HepG2 (cell line): Measurements from ENCODE around the gene TMBIM6. TPM values are rescaled to one million over a fixed set of nuclear protein-coding genes. Genes with fewer than 3 reads are reported as not detected.

Experiments
- BORCS8-MEF2B ChIP-seq: sonication (generic); formaldehyde crosslinking; IDR thresholded peaks from 2 replicates; pipeline ENCODE4 v1.8.0; 2022; ENCODE audit warnings: mild to moderate bottlenecking, missing genetic modification reagents
- CBX2 ChIP-seq, 2 experiments: fragments of 200-600 bp in 1 of 2; sonication (generic); formaldehyde crosslinking in 1 of 2; IDR thresholded peaks; 2 replicates each; pipeline versions ENCODE4 v1.7.0 to v1.8.1; 2018 to 2022; ENCODE audit warnings: low read depth in 2 of 2, low read length in 1 of 2, mild to moderate bottlenecking in 1 of 2, missing genetic modification reagents in 1 of 2
- CTCF ChIP-seq: sonication (generic); formaldehyde crosslinking; IDR thresholded peaks from 2 replicates; pipeline ENCODE4 v1.5.0; 2020; ENCODE audit warnings: mild to moderate bottlenecking, missing genetic modification reagents, moderate library complexity
- DNMT3B ChIP-seq: conservative IDR thresholded peaks from 2 replicates; pipeline ENCODE4 v1.6.1; 2016; ENCODE audit warnings: missing biosample characterization, control low read depth
- GMEB2 ChIP-seq: IDR thresholded peaks from 2 replicates; pipeline ENCODE4 v1.6.1; 2016; ENCODE audit warnings: missing biosample characterization, missing genetic modification reagents, low read depth
- HNRNPUL1 ChIP-seq: fragments of 200-400 bp; formaldehyde crosslinking; IDR thresholded peaks from 2 replicates; pipeline ENCODE4 v1.6.1; 2017; ENCODE audit warnings: low read depth, mild to moderate bottlenecking, low read length, moderate library complexity
- JDP2 ChIP-seq: sonication (generic); formaldehyde crosslinking; IDR thresholded peaks from 2 replicates; pipeline ENCODE4 v1.8.1; 2022; ENCODE audit warnings: missing genetic modification reagents, borderline replicate concordance
- KDM2A ChIP-seq: sonication (generic); formaldehyde crosslinking; IDR thresholded peaks from 2 replicates; pipeline ENCODE4 v1.4.0; 2020; ENCODE audit warnings: low read depth, missing genetic modification reagents, borderline replicate concordance
- KDM4B ChIP-seq: sonication (generic); formaldehyde crosslinking; IDR thresholded peaks from 2 replicates; pipeline ENCODE4 v1.4.0; 2020; ENCODE audit warnings: missing genetic modification reagents
- MAFK ChIP-seq, 2 experiments: IDR thresholded peaks in 1 of 2; conservative IDR thresholded peaks in 1 of 2; 2 replicates each; pipeline ENCODE4 v1.6.1; 2011; ENCODE audit warnings: improper control_type of control experiment in 2 of 2, low read length in 2 of 2
- MBD4 ChIP-seq: IDR thresholded peaks from 2 replicates; pipeline ENCODE4 v1.6.1; 2012; ENCODE audit warnings: low read length, inconsistent platforms, borderline replicate concordance
- NBN ChIP-seq: fragments of 450-650 bp; conservative IDR thresholded peaks from 2 replicates; pipeline ENCODE4 v1.6.1; 2017
- SIX4 ChIP-seq: sonication (generic); formaldehyde crosslinking; IDR thresholded peaks from 2 replicates; pipeline ENCODE4 v1.4.0; 2020; ENCODE audit warnings: missing genetic modification reagents
- ZBTB3 ChIP-seq: sonication (generic); formaldehyde crosslinking; IDR thresholded peaks from 2 replicates; pipeline ENCODE4 v1.4.0; 2020; ENCODE audit warnings: low read depth, mild to moderate bottlenecking, moderate library complexity, missing genetic modification reagents, borderline replicate concordance
- ZFY ChIP-seq: sonication (generic); formaldehyde crosslinking; IDR thresholded peaks from 2 replicates; pipeline ENCODE4 v1.4.0; 2020; ENCODE audit warnings: missing genetic modification reagents
- ZIK1 ChIP-seq: sonication (generic); formaldehyde crosslinking; IDR thresholded peaks from 2 replicates; pipeline ENCODE4 v1.5.0; 2020; ENCODE audit warnings: mild to moderate bottlenecking, low read depth, missing genetic modification reagents, borderline replicate concordance
- ZNF24 ChIP-seq: fragments of 450-650 bp; IDR thresholded peaks from 2 replicates; pipeline ENCODE4 v1.6.1; 2017; ENCODE audit warnings: antibody characterized with exemption, mild to moderate bottlenecking
- ZNF382 ChIP-seq: sonication (generic); formaldehyde crosslinking; IDR thresholded peaks from 2 replicates; pipeline ENCODE4 v1.5.0; 2020; ENCODE audit warnings: missing genetic modification reagents, mild to moderate bottlenecking, borderline replicate concordance
- ZNF441 ChIP-seq: sonication (generic); formaldehyde crosslinking; IDR thresholded peaks from 2 replicates; pipeline ENCODE4 v1.7.0; 2021; ENCODE audit warnings: missing genetic modification reagents, borderline replicate concordance
- ZNF569 ChIP-seq: sonication (generic); formaldehyde crosslinking; IDR thresholded peaks from 2 replicates; pipeline ENCODE4 v1.5.0; 2020; ENCODE audit warnings: mild to moderate bottlenecking, missing genetic modification reagents, moderate library complexity, borderline replicate concordance
- ZNF572 ChIP-seq: sonication (generic); formaldehyde crosslinking; IDR thresholded peaks from 2 replicates; pipeline ENCODE4 v1.5.1; 2020; ENCODE audit warnings: mild to moderate bottlenecking, missing genetic modification reagents
- ZNF777 ChIP-seq: sonication (generic); formaldehyde crosslinking; IDR thresholded peaks from 2 replicates; pipeline ENCODE4 v1.4.0; 2020; ENCODE audit warnings: missing genetic modification reagents
- polyA plus RNA-seq, 8 experiments: library from polyadenylated mRNA; depleted of rRNA in 3 of 8; stranded (reverse) in 7 of 8; unstranded in 1 of 8; fragments of >200 nt; fragmentation: Illumina TruSeq in 4 of 8; extraction: Trizol in 4 of 8; gene quantifications; 2 replicates each; pipeline versions ENCODE4 v1.2.1 to v1.2.3, GENCODE V29; 2011 to 2016; ENCODE audit warnings: low read depth in 4 of 8, missing spikeins in 1 of 8, mixed read lengths in 1 of 8; ENCODE audit not compliant: insufficient read depth in 1 of 8
- total RNA-seq, 5 experiments: library from RNA; depleted of rRNA; stranded (reverse); fragments of >200 nt; fragmentation: Illumina TruSeq; extraction: Trizol; gene quantifications; 2 replicates each; pipeline ENCODE4 v1.2.3, GENCODE V29; 2016; ENCODE audit warnings: low read depth in 1 of 5
- TF ChIP-seq, protein P1 (sequence below): sonication (generic); formaldehyde crosslinking; IDR thresholded peaks from 2 replicates; pipeline ENCODE4 v1.5.0; 2020; ENCODE audit warnings: mild to moderate bottlenecking, missing genetic modification reagents
- TF ChIP-seq, protein P2 (sequence below), 2 experiments: fragments of 450-650 bp in 1 of 2; sonication (generic) in 1 of 2; formaldehyde crosslinking; IDR thresholded peaks; 2 replicates each; pipeline versions ENCODE4 v1.5.0 to v1.8.0; 2020 to 2022; ENCODE audit warnings: mild to moderate bottlenecking in 1 of 2, missing genetic modification reagents in 1 of 2

Gene TMBIM6
- total and polyA plus RNA-seq, 2 of the 13 experiments (the other 11 are each of a cell fraction or from before 2014, with no cell fraction given) = 412 to 468 TPM

DNA sequence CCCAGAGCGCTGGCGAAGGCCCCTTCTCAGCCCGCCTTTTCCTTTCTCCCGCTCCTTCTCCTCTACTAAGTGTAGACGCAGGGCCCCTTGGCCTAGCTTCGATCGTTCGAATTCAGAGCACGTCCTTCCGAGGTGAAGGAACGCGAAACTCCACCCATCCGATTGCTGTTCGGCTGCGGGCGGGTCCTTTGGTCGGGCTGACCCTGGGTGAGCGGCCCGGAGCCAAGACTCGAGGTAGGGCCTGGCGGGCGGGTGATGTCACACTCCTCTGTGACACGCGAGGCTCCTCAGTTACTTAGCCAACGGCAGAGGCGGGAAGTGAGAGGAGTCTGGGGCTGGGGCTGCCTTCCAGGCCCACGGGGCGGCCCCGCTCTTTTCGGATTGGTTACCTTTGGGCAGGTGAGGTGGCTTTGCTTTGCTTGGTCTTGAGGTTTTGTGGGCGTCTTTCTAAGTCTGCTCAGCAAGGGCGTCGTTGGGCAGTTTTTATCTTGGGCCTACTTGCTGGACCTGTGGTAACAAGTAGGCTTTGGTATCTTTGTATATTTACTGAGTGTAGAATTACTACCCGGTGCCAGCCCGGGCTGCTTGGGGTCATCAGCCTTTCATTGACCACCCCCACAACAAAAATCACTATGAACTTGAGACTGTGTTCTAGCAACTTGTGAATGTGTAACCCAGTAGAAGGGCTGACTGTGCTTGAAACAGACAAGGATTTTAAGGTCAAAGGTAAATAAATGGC, 694 bp downstream of the TMBIM6 start (continued):
- TF ChIP-seq ZNF382 (CRISPR knock-in tag) = no peak
- TF ChIP-seq ZBTB3 (CRISPR knock-in tag) = 0 out of 2 replicates have a peak, but pooled peaks have one; percentile 74
- TF ChIP-seq KDM4B (CRISPR knock-in tag) = no peak
- TF ChIP-seq CTCF (CRISPR knock-in tag) = no peak
- no peak for TF ChIP-seq BORCS8-MEF2B (CRISPR knock-in tag)
- no peak for TF ChIP-seq ZIK1 (CRISPR knock-in tag)
- TF ChIP-seq SIX4 (CRISPR knock-in tag) = peak; percentile 91
- TF ChIP-seq GMEB2 (CRISPR knock-in tag) = no peak
- TF ChIP-seq NBN = no peak
- TF ChIP-seq, protein P1, sequence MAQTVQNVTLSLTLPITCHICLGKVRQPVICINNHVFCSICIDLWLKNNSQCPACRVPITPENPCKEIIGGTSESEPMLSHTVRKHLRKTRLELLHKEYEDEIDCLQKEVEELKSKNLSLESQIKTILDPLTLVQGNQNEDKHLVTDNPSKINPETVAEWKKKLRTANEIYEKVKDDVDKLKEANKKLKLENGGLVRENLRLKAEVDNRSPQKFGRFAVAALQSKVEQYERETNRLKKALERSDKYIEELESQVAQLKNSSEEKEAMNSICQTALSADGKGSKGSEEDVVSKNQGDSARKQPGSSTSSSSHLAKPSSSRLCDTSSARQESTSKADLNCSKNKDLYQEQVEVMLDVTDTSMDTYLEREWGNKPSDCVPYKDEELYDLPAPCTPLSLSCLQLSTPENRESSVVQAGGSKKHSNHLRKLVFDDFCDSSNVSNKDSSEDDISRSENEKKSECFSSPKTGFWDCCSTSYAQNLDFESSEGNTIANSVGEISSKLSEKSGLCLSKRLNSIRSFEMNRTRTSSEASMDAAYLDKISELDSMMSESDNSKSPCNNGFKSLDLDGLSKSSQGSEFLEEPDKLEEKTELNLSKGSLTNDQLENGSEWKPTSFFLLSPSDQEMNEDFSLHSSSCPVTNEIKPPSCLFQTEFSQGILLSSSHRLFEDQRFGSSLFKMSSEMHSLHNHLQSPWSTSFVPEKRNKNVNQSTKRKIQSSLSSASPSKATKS = no peak
- no peak for TF ChIP-seq HNRNPUL1
- no peak for TF ChIP-seq ZNF441 (CRISPR knock-in tag)
- peak; percentile 30 for TF ChIP-seq ZFY (CRISPR knock-in tag)
- no peak for TF ChIP-seq DNMT3B (CRISPR knock-in tag)
- no peak for TF ChIP-seq JDP2 (CRISPR knock-in tag)
- TF ChIP-seq ZNF572 = no peak
- TF ChIP-seq CBX2 (IDR thresholded peaks at IDR 0.05; ENCODE audit: low read depth, low read length) = no peak
- no peak for TF ChIP-seq CBX2 (CRISPR knock-in tag; IDR thresholded peaks at IDR 0.05; ENCODE audit: low read depth)
- no peak for TF ChIP-seq ZNF777 (CRISPR knock-in tag)
- TF ChIP-seq, protein P2, sequence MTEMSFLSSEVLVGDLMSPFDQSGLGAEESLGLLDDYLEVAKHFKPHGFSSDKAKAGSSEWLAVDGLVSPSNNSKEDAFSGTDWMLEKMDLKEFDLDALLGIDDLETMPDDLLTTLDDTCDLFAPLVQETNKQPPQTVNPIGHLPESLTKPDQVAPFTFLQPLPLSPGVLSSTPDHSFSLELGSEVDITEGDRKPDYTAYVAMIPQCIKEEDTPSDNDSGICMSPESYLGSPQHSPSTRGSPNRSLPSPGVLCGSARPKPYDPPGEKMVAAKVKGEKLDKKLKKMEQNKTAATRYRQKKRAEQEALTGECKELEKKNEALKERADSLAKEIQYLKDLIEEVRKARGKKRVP (CRISPR knock-in tag; IDR thresholded peaks at IDR 0.05) = no peak
- TF ChIP-seq KDM2A (CRISPR knock-in tag) = peak; percentile 68; the same call in 1 of the 2 replicates
- TF ChIP-seq ZNF569 = no peak
- TF ChIP-seq ZNF24 = no peak
- TF ChIP-seq MBD4 = peak; percentile 26; the same call in 1 of the 2 replicates
- TF ChIP-seq MAFK (conservative IDR thresholded peaks at IDR 0.05 in 1 of 2, IDR thresholded peaks at IDR 0.05 in 1 of 2; ENCODE audit: low read length in 2 of 2) = peak in 1 of 2 experiments; percentile 63; a peak in 3 of 4 replicates
